ENCODE measurements around the gene CRKL.

CRKL gene

GRCh38 chr22:20948989-20949388 lies 31.8 kb downstream of the CRKL start:
- TF ChIP-seq MAX (IDR thresholded peaks at IDR 0.05; ENCODE audit: low read depth, low read length) (no peak), MYC (IDR thresholded peaks at IDR 0.05; ENCODE audit: low read depth, low read length) (no peak), POLR2A (IDR thresholded peaks at IDR 0.05; ENCODE audit: extremely low read depth, insufficient read length) (no peak), CTCF (IDR thresholded peaks at IDR 0.05; ENCODE audit: low read depth, low read length) (no peak)
- DNase-seq (ENCODE audit: low read depth) = no peak
- no peak overlapping the region for H3K4me3 ChIP-seq (ENCODE audit: low read depth, low read length)

GRCh38 chr22:20949698-20950183 lies 32.5 kb downstream of the CRKL start:
- no peak for TF ChIP-seq CTCF (IDR thresholded peaks at IDR 0.05; ENCODE audit: low read depth, low read length)
- no peak for TF ChIP-seq MYC (IDR thresholded peaks at IDR 0.05; ENCODE audit: low read depth, low read length)
- no peak for TF ChIP-seq POLR2A (IDR thresholded peaks at IDR 0.05; ENCODE audit: extremely low read depth, insufficient read length)
- no peak for TF ChIP-seq MAX (IDR thresholded peaks at IDR 0.05; ENCODE audit: low read depth, low read length)
- no peak overlapping the region for H3K4me3 ChIP-seq (ENCODE audit: low read depth, low read length)
- DNase-seq (ENCODE audit: low read depth) = no peak

- H3K4me3 ChIP-seq (ENCODE audit: low read depth, low read length) = no peak overlapping the region
- TF ChIP-seq CTCF (IDR thresholded peaks at IDR 0.05; ENCODE audit: low read depth, low read length) = no peak
- no peak for TF ChIP-seq MAX (IDR thresholded peaks at IDR 0.05; ENCODE audit: low read depth, low read length)
- TF ChIP-seq POLR2A (IDR thresholded peaks at IDR 0.05; ENCODE audit: extremely low read depth, insufficient read length) = no peak
- TF ChIP-seq MYC (IDR thresholded peaks at IDR 0.05; ENCODE audit: low read depth, low read length) = no peak
- no peak for DNase-seq (ENCODE audit: low read depth)
Observed at GRCh38 chr22:20951151-20951931, 34.1 kb downstream of the CRKL start.

GRCh38 chr22:20951932-20952380 lies 34.7 kb downstream of the CRKL start:
- H3K4me3 ChIP-seq (ENCODE audit: low read depth, low read length) = no peak overlapping the region
- TF ChIP-seq MAX (IDR thresholded peaks at IDR 0.05; ENCODE audit: low read depth, low read length) = no peak
- TF ChIP-seq MYC (IDR thresholded peaks at IDR 0.05; ENCODE audit: low read depth, low read length) = no peak
- no peak for TF ChIP-seq POLR2A (IDR thresholded peaks at IDR 0.05; ENCODE audit: extremely low read depth, insufficient read length)
- TF ChIP-seq CTCF (IDR thresholded peaks at IDR 0.05; ENCODE audit: low read depth, low read length) = no peak
- no peak for DNase-seq (ENCODE audit: low read depth)

GRCh38 chr22:20952544-20953341 lies 35.5 kb downstream of the CRKL start:
- no peak for DNase-seq (ENCODE audit: low read depth)
- TF ChIP-seq MYC (IDR thresholded peaks at IDR 0.05; ENCODE audit: low read depth, low read length) (no peak), MAX (IDR thresholded peaks at IDR 0.05; ENCODE audit: low read depth, low read length) (no peak), POLR2A (IDR thresholded peaks at IDR 0.05; ENCODE audit: extremely low read depth, insufficient read length) (no peak), CTCF (IDR thresholded peaks at IDR 0.05; ENCODE audit: low read depth, low read length) (no peak)
- no peak overlapping the region for H3K4me3 ChIP-seq (ENCODE audit: low read depth, low read length)

Data from NB4 (cell line).